Measurements from ENCODE around the gene ARHGAP12. TPM values are rescaled to one million over a fixed set of nuclear protein-coding genes. Genes with fewer than 3 reads are reported as not detected.
"Not testable (repeated sequence)": the region's sequence is repeated elsewhere in the genome, so short reads cannot be mapped to it uniquely, and the experiment has no call there.

The ARHGAP12 gene
- total RNA-seq, 1 donor from 2014 or later: 50.5 TPM

GRCh38 chr10:31924833-31925232 lies 3.8 kb downstream of the ARHGAP12 start:
- DNase-seq (ENCODE audit: low read depth): no peak

GRCh38 chr10:31923389-31923788 lies 5.2 kb downstream of the ARHGAP12 start:
- no peak for DNase-seq (ENCODE audit: low read depth)

GRCh38 chr10:31921031-31921430 lies 7.6 kb downstream of the ARHGAP12 start:
- DNase-seq (ENCODE audit: low read depth): no peak

- DNase-seq (ENCODE audit: low read depth): no peak
These were observed 8.1 kb downstream of the ARHGAP12 start for GRCh38 chr10:31920538-31920937.

- DNase-seq (ENCODE audit: low read depth): no peak
These were observed 9.8 kb downstream of the ARHGAP12 start for GRCh38 chr10:31918671-31919409.

- no peak for DNase-seq (ENCODE audit: low read depth)
These were observed 14.3 kb downstream of the ARHGAP12 start for GRCh38 chr10:31914370-31914769.

GRCh38 chr10:31912898-31913850 lies 15.5 kb downstream of the ARHGAP12 start:
- peak; percentile 41 for DNase-seq (ENCODE audit: low read depth)

GRCh38 chr10:31912289-31912688 lies 16.3 kb downstream of the ARHGAP12 start:
- peak; percentile 7 for DNase-seq (ENCODE audit: low read depth)

GRCh38 chr10:31910016-31910415 lies 18.6 kb downstream of the ARHGAP12 start:
- no peak for DNase-seq (ENCODE audit: low read depth)

- DNase-seq (ENCODE audit: low read depth): no peak
These were observed 20.5 kb downstream of the ARHGAP12 start for GRCh38 chr10:31908157-31908556.

GRCh38 chr10:31906039-31906438 lies 22.6 kb downstream of the ARHGAP12 start:
- no peak for DNase-seq (ENCODE audit: low read depth)

- DNase-seq (ENCODE audit: low read depth): no peak
These were observed 23.0 kb downstream of the ARHGAP12 start for GRCh38 chr10:31905586-31905985.

GRCh38 chr10:31902625-31903024 lies 26.0 kb downstream of the ARHGAP12 start:
- no peak for DNase-seq (ENCODE audit: low read depth)

GRCh38 chr10:31897506-31897905 lies 31.1 kb downstream of the ARHGAP12 start:
- no peak for DNase-seq (ENCODE audit: low read depth)

GRCh38 chr10:31896968-31897384 lies 31.7 kb downstream of the ARHGAP12 start:
- DNase-seq (ENCODE audit: low read depth): peak; percentile 61

- DNase-seq (ENCODE audit: low read depth): not testable (repeated sequence)
These were observed 32.9 kb downstream of the ARHGAP12 start for GRCh38 chr10:31895722-31896121.

- peak; percentile 45 for DNase-seq (ENCODE audit: low read depth)
These were observed 40.2 kb downstream of the ARHGAP12 start for GRCh38 chr10:31888442-31888841.

- no peak for DNase-seq (ENCODE audit: low read depth)
These were observed 40.8 kb downstream of the ARHGAP12 start for GRCh38 chr10:31887850-31888249.

- no peak for DNase-seq (ENCODE audit: low read depth)
These were observed 41.7 kb downstream of the ARHGAP12 start for GRCh38 chr10:31886885-31887284.

- no peak for DNase-seq (ENCODE audit: low read depth)
These were observed 42.7 kb downstream of the ARHGAP12 start for GRCh38 chr10:31885971-31886370.

- no peak for DNase-seq (ENCODE audit: low read depth)
These were observed 44.2 kb downstream of the ARHGAP12 start for GRCh38 chr10:31884386-31884785.

GRCh38 chr10:31883397-31883796 lies 45.2 kb downstream of the ARHGAP12 start:
- DNase-seq (ENCODE audit: low read depth): no peak

- no peak for DNase-seq (ENCODE audit: low read depth)
These were observed 50.1 kb downstream of the ARHGAP12 start for GRCh38 chr10:31878486-31878885.
